Measurements from ENCODE around the gene ACOT7.
"Not testable (repeated sequence)": the region's sequence is repeated elsewhere in the genome, so short reads cannot be mapped to it uniquely, and the experiment has no call there.

Gene ACOT7

GRCh38 chr1:6317098-6317760 lies 76.3 kb downstream of the ACOT7 start:
- TF ChIP-seq ZNF274 (IDR thresholded peaks at IDR 0.05; ENCODE audit: low read depth, low read length), result no peak
- no peak overlapping the region for H3K4me3 ChIP-seq (ENCODE audit: low read length)

- no peak for TF ChIP-seq ZNF274 (IDR thresholded peaks at IDR 0.05; ENCODE audit: low read depth, low read length)
- no peak overlapping the region for H3K4me3 ChIP-seq (ENCODE audit: low read length)
These were observed 77.1 kb downstream of the ACOT7 start for GRCh38 chr1:6316240-6317097.

GRCh38 chr1:6314503-6314902 lies 79.1 kb downstream of the ACOT7 start:
- no peak for TF ChIP-seq ZNF274 (IDR thresholded peaks at IDR 0.05; ENCODE audit: low read depth, low read length)
- H3K4me3 ChIP-seq (ENCODE audit: low read length), result no peak overlapping the region

GRCh38 chr1:6313393-6314200 lies 80.0 kb downstream of the ACOT7 start:
- TF ChIP-seq ZNF274 (IDR thresholded peaks at IDR 0.05; ENCODE audit: low read depth, low read length), result no peak
- no peak overlapping the region for H3K4me3 ChIP-seq (ENCODE audit: low read length)

DNA sequence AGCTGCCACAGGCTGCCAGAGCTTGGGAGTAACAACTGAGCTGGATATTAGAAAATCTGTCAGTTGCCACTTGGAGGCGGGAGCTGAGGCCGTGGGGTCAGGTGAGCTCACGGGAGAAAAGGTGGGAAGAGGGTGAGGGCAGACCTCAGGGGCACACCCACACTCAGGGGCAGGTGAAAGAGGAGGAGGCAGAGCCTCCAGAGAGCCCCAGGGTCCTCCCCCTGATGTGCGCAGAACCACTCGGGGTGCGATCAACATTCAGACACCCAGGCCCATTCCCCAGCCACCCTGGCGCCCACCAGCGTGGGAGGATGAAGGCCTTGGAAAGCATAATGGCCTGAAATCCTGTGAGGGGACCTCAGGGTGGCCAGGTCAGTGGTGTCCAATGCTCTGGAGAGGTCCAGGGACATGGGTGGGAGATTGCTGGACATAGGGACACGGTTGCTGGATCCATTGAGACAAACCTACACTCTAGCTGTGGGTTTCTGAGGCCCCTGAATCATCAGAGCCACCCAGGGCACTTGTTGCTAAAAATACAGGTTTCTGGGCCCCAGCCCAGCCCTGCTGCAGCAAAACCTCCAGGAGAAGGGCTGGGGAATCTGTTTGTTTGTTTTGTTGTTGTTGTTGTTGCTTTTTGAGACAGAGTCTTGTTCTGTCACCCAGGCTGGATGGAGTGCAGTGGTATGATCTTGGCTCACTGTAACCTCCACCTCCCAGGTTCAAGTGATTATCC lies 83.3 kb downstream of the ACOT7 start:
- H3K4me3 ChIP-seq (ENCODE audit: low read length), result no peak overlapping the region
- no peak for TF ChIP-seq ZNF274 (IDR thresholded peaks at IDR 0.05; ENCODE audit: low read depth, low read length)

DNA sequence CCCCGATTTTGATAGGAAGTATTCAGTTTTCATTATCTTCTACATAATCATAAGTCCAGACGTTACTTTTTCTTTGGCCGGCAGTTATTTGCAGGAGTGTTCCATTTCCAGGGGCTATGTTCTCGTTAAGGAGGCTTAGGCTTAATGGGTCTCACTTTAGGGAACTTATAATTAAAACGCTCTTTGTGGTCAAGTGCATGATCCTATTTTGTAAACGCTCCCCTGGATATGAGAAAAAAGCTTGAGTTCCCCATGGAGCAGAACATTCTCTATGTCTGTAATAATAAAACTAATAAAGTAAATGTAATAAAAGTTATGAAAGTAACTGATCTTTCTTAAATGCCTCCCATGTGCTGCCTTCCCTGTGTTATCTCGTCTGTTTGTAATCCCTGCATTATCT lies 84.0 kb downstream of the ACOT7 start:
- TF ChIP-seq ZNF274 (IDR thresholded peaks at IDR 0.05; ENCODE audit: low read depth, low read length), result no peak
- no peak overlapping the region for H3K4me3 ChIP-seq (ENCODE audit: low read length)

- no peak overlapping the region for H3K4me3 ChIP-seq (ENCODE audit: low read length)
- TF ChIP-seq ZNF274 (IDR thresholded peaks at IDR 0.05; ENCODE audit: low read depth, low read length), result no peak
These were observed 85.1 kb downstream of the ACOT7 start for GRCh38 chr1:6308449-6308848.

DNA sequence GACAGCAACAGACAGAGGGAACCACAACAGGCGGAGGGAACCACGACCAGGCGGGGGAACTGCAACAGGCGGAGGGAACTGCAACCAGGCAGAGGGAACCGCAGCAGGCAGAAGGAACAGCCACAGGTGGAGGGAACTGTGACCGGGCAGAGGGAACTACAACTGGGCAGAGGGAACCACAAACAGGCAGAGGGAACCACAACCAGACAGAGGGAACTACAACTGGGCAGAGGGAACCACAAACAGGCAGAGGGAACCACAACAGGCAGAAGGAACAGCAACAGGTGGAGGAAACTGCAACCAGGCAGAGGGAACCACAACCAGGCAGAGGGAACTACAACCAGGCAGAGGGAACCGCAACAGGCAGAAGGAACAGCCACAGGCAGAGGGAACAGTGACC lies 85.9 kb downstream of the ACOT7 start:
- not testable (repeated sequence) for H3K4me3 ChIP-seq (ENCODE audit: low read length)

DNA sequence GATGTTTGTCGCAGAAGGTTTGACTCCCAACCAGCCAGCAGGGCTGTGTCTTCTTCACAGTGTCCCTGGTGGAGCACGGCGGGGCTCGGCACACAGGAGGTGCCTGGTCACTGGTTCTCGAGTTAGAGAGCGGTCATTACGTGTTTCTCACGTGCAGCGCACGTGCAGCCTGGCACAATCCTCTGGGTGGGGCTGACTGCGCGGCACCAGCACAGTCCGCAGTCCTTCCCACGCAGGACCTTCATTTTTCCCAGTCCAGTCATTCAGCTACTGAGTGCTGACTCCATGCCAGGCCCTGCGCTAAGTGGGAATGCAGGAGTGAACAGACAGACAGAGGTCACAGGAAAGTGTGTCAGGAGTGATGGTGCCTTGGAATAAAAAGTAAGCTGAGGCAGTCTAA lies 86.5 kb downstream of the ACOT7 start:
- H3K4me3 ChIP-seq (ENCODE audit: low read length), result no peak overlapping the region
- no peak for TF ChIP-seq ZNF274 (IDR thresholded peaks at IDR 0.05; ENCODE audit: low read depth, low read length)

- no peak overlapping the region for H3K4me3 ChIP-seq (ENCODE audit: low read length)
- TF ChIP-seq ZNF274 (IDR thresholded peaks at IDR 0.05; ENCODE audit: low read depth, low read length), result no peak
These were observed 90.1 kb downstream of the ACOT7 start for GRCh38 chr1:6303397-6304012.

GRCh38 chr1:6302568-6302967 lies 91.0 kb downstream of the ACOT7 start:
- no peak for TF ChIP-seq ZNF274 (IDR thresholded peaks at IDR 0.05; ENCODE audit: low read depth, low read length)
- no peak overlapping the region for H3K4me3 ChIP-seq (ENCODE audit: low read length)

GRCh38 chr1:6301526-6301925 lies 92.0 kb downstream of the ACOT7 start:
- H3K4me3 ChIP-seq (ENCODE audit: low read length), result no peak overlapping the region
- no peak for TF ChIP-seq ZNF274 (IDR thresholded peaks at IDR 0.05; ENCODE audit: low read depth, low read length)

DNA sequence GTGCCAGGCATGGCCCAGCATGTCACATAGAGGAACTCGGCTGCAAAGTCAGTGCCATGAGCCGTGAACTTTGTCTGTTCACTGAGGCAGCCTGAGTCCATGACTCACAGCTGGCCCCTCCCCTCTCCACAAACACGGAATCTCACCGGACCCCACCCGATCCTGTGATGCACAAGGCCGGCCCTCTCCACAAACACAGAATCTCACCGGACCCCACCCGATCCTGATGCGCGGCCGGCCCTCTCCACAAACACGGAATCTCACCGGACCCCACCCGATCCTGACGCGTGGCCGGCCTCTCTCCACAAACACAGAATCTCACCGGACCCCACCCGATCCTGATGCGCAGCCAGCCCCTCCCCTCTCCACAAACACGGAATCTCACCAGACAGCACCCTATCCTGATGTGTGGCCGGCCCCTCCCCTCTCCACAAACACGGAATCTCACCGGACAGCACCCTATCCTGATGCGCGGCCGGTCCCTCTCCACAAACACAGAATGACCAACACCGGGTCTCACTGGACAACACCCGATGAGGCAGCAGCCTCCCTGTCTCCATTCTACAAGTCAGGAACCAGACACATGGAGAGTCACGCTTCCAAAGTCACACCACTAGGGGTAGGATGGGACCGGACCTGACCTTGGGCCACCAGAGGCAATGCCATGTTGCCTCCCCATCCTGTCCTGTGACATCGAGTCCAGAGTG lies 93.1 kb downstream of the ACOT7 start:
- no peak overlapping the region for H3K4me3 ChIP-seq (ENCODE audit: low read length)
- TF ChIP-seq ZNF274 (IDR thresholded peaks at IDR 0.05; ENCODE audit: low read depth, low read length), result no peak
